Sigmoid colon (tissue), 4 donors: Measurements from ENCODE around the gene CACNA1C.

ENCODE experiments used
- POLR2A ChIP-seq, 2 donors: fragments of 450-650 bp; IDR thresholded peaks; one replicate each; pipeline ENCODE4 v1.6.1; 2016; ENCODE audit warnings: antibody characterized with exemption in 2 of 2, mild to moderate bottlenecking in 2 of 2, moderate library complexity in 2 of 2
- POLR2AphosphoS5 ChIP-seq, 4 donors: sonication (generic); formaldehyde crosslinking; IDR thresholded peaks; one replicate each; pipeline ENCODE4 v1.6.1; 2017; ENCODE audit warnings: antibody characterized with exemption in 4 of 4
- TF ChIP-seq, protein P1 (sequence below), 4 experiments: fragments of 450-650 bp in 3 of 4; fragments of 200-600 bp in 1 of 4; IDR thresholded peaks; one replicate each; pipeline ENCODE4 v1.5.1; 2016 to 2019; ENCODE audit warnings: antibody characterized with exemption in 4 of 4, mild to moderate bottlenecking in 3 of 4, moderate library complexity in 2 of 4

- TF ChIP-seq POLR2A (IDR thresholded peaks at IDR 0.05) (no peak), POLR2AphosphoS5 (IDR thresholded peaks at IDR 0.05) (peak in 3 of 4 donors; percentile 37 to 58 (median 49))
- TF ChIP-seq, protein P1, sequence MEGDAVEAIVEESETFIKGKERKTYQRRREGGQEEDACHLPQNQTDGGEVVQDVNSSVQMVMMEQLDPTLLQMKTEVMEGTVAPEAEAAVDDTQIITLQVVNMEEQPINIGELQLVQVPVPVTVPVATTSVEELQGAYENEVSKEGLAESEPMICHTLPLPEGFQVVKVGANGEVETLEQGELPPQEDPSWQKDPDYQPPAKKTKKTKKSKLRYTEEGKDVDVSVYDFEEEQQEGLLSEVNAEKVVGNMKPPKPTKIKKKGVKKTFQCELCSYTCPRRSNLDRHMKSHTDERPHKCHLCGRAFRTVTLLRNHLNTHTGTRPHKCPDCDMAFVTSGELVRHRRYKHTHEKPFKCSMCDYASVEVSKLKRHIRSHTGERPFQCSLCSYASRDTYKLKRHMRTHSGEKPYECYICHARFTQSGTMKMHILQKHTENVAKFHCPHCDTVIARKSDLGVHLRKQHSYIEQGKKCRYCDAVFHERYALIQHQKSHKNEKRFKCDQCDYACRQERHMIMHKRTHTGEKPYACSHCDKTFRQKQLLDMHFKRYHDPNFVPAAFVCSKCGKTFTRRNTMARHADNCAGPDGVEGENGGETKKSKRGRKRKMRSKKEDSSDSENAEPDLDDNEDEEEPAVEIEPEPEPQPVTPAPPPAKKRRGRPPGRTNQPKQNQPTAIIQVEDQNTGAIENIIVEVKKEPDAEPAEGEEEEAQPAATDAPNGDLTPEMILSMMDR (IDR thresholded peaks at IDR 0.05) = no peak
These were observed 215.1 kb downstream of the CACNA1C start for GRCh38 chr12:2267703-2268470.
